ENCODE data around the gene HSPB9.

Gene HSPB9

DNA sequence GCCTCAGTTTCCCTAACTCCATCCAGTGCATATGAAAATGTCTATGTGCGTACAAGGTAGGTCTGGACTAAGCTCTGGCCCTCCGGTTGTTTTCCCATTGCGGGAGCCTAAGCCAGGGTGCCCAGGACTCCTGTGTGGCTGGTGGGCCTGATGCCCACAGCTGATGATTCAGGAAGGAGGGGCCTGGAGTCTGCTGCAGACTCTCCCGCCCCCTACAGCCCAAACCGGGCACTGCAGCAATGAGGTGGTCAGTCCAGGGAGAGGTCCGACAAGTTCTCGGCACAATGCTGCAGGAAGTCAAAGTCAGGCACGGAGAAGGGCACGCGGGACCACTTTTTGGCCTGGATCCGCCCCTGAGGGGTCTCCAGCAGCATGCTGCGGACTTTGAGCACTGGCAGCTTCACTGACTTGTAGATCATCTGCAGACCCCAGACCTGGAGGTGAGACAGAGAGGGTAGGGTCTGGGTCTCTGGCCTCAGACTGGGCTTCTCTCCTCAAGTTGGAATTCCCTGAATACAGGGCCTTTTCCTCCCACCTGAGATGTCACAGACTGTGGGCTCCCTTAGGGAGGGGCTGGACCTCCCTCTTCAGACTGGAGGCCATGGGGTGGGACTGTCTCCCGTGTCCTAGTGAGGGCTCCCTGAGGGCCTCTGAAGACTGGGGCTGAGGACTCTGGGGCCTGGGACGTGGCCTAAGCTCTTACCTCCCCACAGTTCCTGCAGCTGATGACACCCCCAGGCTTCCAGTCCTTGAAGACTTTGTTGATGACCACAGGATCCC lies 20.9 kb upstream of the HSPB9 start:
- DNase-seq: peak; percentile 46

DNA sequence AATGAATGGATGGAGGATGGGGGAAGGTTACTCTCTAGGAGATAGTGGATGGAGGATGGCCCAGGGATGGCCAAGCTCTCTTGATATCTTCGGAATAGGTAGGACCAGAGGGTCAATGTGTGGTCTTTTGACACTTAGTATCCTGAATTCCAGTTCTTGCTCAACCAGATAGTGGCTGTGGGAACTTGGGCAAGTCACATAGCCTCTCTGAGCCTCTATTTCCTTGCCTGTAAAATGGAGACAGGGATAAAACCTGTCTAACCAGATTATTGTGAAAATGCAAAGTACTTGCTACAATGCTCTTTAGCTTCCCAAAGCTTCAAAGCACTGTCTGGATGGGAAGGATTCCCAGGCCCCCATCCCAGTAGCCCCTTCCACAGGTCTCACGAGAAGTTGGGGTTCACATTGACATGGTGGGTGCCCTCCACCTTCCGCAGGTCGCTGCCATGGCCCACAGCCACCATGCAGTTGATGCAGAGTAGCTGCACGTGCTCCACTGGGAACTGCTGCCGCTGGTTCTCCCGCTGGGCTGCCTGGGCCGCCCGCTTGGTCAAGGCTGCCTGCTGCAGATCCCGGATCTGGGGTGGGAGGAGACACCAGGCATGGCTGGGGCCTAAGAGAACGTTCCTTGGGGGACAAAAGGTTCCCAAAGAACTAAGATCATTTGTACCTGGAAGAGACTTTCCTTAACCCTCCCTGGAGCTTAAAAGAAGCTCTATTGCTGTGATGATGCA lies 19.2 kb upstream of the HSPB9 start:
- no peak for DNase-seq

DNA sequence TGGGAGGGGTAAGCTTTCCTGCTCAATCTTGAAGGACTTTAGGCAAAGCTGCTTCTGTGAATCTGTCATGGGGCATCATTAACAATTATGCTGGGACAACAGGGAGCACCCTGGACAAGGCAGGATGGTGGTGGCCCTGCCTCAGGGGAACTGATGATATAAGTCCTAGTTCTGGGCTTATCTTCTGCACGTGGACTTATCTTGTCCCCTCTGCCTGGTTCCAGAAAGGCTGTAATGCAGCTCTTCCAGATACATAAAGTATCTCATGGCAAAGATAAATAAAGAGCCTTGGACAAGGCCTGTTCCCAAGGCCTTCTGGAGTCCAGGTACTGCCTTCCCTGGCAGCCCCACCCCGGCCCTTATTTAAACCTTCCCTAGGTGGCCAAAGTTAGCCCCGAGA lies 18.3 kb upstream of the HSPB9 start:
- DNase-seq: no peak

DNA sequence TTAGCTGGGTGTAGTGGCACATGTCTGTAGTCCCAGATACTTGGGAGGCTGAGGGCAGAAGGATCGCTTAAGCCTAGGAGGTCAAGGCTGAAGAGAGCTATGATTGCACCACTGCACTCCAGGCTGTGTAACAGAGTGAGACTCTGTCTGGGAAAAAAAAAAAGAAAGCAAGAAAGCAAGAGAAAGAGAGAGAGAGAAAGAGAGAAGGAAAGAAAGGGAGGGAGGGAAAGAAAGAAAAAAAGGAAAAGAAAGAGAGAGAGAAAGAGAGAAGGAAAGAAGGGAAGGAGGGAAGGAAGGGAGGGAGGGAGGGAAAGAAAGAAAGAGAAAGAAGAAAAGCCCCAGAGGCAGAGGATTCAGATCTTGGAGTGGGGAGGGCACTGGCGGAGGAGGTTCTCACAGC lies 16.6 kb upstream of the HSPB9 start:
- no peak for DNase-seq

DNA sequence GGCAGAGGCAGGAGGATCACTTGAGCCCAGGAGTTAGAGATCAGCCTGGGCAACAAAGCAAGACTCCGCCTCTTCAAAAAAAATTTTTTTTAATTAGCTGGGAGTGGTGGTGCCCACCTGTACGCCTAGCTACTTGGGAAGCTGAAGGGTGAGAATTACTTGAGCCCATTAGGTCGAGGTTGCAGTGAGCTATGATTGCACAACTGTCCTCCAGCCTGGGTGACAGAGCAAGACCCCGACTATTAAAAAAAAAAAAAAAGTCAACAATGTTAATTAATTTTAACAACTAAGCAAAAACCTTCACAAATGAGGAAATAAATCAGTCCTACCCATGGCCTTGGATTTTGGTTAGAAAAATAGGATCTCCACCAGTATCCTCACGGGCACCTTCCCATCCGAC lies 15.5 kb upstream of the HSPB9 start:
- DNase-seq: no peak

DNA sequence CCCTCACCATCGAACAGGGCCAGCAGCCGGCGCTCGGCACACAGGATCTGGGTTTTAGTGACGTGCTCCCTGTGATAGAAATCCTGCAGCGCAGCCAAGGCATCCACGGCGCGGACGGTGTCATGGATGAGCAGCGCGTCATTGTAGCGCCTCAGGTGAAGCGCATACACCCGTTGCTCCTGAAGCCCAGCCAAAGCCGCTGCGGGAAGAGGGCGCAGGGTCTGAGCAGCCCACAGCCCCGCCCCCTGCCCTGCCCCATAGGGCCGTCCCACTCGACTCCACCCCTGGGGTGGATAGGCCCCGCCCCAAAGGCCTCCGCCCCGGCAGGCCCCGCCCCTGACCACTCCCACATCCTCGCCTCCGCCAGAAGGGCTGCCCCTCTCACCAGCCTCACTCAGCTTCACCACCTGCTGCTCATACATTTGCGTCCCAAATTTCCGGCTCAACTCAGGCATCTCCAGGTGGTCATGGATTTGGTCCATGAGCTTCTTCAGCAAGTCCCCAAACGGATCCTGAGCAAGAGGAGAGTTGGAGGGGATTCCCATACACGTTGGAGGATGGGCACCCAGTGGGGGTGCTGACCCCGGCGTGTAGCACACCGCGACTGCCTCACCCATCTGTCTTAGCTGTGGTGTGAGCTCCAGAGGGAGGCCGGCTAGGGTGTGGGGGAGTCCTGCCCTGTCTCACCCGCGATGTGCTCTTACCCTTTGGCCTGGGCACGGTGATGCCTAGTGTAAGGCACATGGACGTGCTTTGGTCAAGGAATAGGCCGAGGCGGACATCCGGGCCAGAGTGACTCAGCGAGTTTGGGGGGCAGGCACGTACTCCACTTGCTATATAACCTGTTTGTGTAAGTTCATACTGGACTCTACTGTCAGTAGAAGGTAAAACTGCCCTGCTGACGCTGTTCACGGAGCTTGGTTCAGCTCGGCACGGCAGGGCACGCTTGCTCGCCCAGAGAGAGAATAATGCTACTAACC lies 14.7 kb upstream of the HSPB9 start:
- DNase-seq: no peak

DNA sequence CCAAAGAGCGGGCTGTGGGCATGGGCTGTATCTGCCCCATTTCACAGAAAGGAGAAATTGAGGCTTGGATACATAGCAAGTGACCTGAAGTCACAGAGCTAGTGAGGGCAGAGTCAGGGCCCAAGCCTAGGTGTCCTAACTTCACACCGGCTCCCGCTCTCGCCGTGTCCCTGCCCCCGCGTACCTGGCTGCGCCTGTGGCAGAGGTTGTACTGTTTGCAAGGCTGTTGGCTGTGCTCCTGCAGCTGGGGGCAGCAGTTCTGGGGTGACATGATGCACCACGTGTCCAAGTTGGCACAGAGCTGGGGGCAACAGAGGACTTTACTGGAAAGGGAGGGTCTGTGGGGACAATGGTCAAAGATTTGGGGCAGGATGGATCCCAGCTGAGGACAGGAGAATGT lies 13.5 kb upstream of the HSPB9 start:
- no peak for DNase-seq

DNA sequence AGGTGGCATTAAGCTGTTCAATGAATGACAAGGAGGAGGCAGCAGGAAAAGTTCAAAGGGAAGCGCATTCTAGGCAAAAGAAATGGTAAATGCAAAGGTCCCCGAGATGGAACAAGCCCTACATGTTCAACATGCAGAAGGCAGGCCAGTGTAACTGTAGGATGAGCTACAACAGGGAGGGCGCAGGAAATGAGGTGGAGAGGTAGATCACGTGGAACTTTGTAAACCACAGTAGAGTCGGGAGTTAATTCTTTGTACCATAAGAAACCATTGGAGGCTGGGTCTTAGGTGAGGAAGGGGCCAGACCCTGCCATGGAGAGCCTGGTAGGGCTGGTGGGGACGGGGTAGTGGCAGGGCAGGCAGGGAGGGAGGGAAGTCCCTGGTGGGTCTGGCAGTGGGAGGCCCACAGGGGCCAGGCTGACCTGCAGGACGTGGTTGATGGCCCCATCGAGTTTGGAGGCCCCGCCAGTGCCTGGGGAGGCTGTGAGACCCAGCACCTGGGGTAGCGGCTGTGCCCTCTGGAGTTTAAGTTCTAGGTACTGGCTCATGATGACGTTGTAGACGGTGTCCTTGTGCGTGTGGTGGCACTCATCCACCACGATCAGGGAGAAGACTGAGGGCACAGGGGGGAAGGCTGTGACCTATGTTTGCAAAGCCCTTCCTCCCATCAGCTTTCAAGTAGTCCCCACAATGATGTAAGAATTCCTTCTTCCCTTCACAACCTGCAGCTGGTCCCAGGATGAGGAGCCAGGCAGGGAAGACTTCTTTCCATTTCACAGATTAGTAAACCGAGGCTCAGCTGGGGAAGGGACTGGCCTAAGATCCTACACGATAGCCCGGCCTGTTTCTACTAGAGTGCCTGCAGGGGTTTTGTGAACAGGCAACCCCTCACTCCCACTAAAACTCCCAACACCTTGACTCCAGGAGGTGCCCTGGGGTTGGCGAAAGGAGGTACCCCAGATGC lies 12.0 kb upstream of the HSPB9 start:
- no peak for DNase-seq

DNA sequence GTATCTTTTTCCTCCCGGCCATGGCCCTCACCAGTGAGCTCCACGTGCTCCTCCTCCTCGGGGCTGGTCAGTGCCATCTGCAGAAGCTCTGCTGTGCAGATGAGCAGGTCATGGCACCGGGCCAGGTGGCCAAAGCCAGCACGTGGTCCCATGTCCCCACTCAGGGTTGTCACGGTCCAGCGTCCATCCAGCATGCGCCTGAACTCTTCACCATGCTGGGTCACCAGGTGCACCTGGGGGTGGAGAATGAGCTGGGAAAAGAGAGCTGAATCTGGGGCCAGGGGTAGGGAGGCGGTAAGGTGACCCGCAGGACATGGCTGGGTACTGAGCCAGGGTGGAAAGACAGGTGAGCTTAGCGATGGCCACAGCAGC lies 11.4 kb upstream of the HSPB9 start:
- no peak for DNase-seq

DNA sequence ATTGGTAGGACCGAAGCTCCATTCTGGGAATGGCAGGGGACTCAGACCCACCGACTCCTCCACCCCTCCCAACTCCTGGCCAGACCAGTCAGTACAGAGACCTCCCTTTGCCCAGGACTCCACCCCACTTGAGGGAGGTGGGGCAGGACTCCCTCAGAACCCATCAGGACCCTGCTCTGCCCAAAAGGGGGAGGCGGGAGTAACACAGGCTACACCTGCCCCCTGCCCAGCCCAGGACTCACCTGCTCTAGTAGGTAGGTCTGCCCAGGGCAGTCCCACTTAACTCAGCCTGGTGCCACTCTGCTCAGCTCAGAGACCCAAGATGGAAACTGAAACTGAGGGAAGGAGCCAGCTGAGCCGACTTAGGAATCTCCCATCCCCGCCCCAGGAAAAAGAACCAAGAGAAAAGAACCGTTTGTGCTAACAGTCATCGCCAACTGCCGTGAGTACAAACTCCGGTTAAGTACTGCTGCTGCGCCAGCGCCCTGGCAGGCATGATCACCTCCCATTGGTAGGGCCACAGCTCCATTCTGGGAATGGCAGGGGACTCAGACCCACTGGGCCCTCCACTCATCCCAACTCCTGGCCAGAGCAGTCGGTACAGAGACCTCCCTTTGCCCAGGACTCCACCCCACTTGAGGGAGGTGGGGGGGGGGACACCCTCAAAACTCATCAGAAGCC lies 10.6 kb upstream of the HSPB9 start:
- no peak for DNase-seq

DNA sequence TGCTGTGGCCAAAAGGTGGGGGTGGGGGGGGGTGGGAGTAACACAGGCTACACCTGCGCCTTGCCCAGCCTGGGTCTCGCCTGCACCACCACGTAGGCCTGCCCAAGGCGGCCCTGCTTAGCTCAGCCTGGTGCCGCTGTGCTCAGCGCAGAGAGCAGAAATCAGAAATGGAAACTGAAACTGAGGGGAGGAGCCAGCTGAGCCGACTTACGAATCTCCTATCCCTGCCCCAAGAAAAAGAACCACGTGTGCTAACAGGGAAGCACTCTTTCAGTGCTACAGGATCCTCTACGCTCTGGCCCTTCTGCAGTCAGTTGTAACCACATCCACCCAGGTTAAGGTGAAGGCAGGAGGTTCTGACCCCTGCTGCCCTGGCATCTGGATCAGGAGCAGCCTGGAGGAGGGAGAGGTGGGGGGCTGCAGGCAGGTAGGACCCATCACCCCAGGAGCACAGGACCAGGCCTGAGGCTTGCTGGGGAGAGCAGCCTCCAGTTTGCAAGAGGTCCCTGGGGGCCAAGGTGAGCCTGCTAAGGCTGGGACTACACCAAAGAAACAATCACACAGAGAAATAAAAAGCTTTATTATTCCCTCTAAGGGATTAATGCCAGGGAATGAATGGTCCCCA lies 9.9 kb upstream of the HSPB9 start, which contains the start of gene DHX58:
Gene DHX58 (minus strand): TSS at position 163 of the 625 bp plus-strand sequence. CDS start 822 bp downstream, outside the sequence.
- peak; percentile 58 for DNase-seq

DNA sequence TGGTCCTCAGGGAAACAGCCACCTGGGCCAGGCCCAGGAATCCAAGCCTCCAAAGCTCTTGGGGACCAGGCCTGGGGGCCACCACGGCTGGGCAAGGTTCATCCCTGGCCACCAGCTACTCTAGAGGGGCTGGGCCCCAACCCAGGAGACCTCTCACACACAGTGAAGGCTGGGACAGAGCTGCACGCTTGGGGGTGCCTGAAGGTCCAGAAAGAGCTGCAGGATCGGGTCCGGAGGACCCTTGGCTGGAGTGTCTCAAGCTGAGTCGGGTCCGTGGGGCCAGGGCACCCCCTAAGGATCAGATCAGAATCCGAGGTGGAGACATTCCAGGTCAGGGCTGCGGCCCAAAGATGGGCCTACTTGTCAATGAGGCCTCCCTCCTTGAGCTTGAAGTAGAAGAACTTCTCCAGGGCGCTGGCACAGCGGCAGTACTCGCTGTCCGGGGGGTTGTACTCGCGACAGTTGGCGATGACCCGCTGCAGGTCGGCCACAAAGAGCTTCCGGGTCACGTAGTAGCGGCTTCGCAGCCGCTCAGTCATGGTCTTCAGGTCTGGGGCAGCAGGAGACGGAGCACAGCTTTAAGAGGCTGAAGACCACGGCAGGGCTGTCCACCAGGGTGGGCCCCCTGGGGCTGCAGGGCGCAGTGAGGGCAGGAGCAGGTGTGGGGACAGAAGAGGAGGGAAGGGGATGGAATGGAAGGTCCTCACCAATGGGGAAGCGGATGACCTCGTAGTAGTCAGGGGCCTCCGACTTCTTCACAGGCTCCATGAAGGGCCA lies 9.1 kb upstream of the HSPB9 start:
- DNase-seq: no peak

DNA sequence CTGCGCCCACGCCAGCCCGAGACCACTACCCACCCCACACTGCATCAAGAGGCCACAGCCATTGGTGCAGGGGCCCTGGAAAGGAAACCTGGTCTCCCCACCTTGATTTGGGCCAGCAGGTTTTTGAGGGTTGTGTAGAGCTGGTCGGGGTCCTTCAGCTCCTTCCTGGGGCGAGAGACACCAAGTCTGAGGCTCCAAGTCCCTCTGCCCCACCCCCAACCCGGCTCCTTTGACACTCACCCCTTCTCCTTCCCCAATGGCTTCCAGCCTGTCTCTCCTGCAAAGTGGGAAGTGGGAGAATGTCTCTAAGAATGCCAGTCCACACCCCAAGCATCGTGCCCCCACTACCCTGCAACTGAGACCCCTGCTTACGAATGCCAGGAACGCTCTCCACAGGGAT lies 8.5 kb upstream of the HSPB9 start:
- DNase-seq: no peak

DNA sequence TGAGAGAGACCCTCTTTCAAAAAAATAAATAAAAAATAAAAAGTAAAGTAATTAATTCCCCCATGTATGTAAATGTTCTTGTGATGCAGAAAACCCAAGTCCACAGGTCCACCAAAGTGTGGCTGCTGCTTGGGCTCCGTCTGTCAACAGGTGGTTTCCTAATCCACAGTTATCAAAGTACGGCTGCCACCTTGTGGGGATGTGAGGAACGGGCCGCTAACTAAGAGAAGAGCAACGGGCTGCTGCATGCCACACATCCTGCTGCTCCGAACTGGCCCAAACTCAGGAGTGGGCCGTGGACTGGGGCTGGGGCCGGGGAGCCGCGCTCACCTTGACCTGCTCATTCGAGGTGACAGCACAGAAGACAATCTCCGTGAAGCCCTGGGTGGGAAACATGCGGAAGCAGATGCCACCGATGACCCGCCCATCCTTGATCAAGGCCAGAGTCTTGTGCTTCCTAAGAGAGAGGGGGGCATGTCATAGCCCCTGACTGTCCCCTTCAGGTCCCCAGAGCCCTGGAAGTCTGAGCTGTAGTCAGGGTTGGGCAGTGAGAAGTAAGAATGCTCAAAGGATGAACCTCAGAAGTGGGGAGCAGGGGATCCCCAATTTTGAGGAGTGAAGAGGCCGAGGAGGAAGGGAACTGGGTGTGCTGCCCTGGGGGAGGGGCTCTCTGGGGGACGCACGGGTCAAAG lies 5.8 kb upstream of the HSPB9 start:
- DNase-seq: peak; percentile 52

DNA sequence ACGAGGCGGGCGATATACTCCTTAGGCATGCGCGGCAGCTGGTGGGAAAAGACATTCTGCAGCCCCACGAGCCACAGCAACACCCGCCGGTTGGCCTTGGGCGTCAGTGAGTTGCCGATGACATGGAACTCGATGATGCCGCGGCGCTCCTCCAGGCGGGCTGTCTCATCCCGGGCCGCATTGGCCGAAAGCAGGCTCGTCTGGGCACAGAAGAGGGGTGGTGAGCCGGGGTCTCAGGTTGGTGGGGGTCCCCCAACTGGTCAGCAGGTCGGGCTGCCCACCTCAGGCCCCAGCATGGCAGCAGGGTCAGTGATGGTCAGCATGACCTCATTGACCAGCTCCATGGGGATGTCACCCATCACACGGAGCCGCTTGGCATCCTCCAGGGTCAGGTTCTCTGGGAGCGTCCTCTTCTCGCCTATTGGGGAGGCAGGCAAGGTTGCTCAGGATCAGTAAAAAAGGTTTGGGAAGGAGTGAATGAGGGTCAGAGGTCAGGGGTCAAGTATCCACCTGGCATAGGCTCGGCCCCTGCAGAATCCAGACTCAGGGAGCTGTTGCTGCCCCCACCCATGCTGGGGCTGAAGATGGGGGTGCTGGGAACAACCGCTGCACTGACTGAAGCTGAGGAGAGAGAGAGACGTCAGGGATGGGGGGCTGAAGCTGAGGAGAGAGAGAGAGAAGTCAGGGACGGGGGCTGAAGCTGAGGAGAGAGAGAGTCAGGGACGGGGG lies 5.0 kb upstream of the HSPB9 start:
- DNase-seq: no peak

DNA sequence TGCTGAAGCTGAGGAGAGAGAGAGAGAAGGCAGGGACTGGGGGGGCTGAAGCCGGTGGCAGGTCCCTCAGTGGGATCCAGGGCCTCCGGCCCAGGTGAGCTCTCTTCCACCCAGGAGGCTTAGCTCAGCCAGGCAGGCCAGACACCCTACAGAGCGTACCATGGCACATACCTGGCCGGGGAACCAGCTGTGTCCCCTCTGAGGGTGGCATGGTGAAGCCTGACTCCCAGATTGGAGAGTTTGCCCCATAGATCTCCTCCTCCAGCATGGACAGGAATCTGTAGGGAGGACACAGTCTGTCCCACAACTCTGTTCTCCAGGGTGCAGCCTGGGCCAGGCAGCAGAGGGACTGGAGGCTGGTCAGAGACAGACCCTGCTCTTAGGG lies 4.5 kb upstream of the HSPB9 start:
- no peak for DNase-seq

DNA sequence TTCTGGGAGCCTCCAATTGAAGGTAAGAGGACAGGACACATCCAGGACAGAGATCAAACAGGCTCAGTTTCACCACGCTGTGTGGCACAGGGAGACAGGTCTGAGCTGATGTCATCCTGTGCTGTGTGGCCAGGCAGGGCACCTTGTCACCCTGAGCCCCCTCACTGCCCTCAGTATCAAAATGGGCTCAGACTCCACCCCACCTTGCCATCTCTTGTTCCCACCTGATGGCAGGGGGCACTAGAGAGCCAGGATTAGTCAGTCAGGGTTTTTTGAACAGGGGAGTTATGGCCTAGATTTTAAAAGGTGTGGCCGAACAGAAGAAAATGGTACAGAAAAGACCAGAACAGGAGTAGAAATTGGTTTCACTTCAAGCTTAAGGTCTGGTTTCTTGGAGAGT lies 4.1 kb upstream of the HSPB9 start:
- no peak for DNase-seq

DNA sequence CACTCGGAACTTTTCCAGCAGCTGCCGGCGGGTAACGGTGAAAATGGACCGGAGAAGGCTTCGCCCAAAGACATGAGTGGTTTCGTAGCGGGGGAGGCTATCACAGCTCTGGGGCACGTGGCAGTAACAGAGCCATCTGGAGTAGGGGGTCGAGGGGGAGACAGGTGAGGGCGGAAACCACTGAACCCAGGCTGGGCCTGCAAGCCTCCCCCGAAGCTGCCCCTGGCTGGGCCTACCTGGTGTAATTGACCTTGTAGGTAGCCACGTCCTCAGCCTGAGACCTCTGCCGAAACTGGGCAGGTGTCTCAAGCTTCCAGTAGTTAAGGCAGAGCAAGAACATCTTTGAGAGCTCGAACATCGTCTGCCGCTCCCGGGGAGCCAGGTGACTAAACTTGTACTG lies 3.3 kb upstream of the HSPB9 start:
- DNase-seq: no peak
